Uterus (tissue), 2 donors: Measurements from ENCODE around the gene DLD.

Experiments
- POLR2A ChIP-seq, 2 donors: fragments of 450-650 bp; IDR thresholded peaks; one replicate each; pipeline ENCODE4 v1.6.1; 2016; ENCODE audit warnings: antibody characterized with exemption in 2 of 2, mild to moderate bottlenecking in 1 of 2, moderate library complexity in 1 of 2
- TF ChIP-seq, protein P1 (sequence below), 4 experiments: fragments of 200-600 bp in 2 of 4; fragments of 450-650 bp in 2 of 4; sonication (generic) in 2 of 4; IDR thresholded peaks; one replicate each; pipeline ENCODE4 v1.5.1; 2016 to 2019; ENCODE audit warnings: antibody characterized with exemption in 4 of 4, mild to moderate bottlenecking in 2 of 4, moderate library complexity in 1 of 4

DNA sequence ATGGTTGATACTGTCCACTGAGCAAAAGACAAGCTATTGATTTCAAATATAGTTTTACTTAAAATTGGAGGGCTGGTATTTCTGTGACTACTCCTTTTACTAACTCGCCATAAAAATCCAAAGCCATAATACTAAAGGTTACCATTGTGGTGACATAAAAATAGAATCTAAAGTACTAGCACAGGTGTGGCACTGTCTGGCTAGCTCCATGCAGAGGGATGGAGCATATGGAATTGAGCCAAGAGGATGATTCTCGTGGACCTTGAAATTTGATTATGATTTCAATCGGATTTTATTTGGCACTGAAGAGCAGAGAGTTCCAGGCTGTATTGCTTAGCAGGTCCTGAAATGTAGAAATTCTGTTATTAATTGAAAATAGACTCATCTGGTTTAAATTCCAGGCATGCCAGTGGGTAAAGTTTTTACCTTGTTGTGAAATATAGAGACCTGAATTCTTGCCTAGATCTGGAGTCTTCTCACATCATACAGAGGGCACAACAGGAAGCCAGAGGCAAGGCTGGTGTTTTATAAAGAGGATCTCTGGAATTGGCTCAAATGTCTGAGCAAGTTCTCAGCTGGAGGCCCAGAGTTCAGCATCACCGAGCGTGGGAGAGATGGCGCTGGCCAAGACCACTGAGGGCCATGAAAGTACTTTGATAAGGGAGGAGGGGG lies 29.9 kb upstream of the DLD start:
- TF ChIP-seq, protein P1, sequence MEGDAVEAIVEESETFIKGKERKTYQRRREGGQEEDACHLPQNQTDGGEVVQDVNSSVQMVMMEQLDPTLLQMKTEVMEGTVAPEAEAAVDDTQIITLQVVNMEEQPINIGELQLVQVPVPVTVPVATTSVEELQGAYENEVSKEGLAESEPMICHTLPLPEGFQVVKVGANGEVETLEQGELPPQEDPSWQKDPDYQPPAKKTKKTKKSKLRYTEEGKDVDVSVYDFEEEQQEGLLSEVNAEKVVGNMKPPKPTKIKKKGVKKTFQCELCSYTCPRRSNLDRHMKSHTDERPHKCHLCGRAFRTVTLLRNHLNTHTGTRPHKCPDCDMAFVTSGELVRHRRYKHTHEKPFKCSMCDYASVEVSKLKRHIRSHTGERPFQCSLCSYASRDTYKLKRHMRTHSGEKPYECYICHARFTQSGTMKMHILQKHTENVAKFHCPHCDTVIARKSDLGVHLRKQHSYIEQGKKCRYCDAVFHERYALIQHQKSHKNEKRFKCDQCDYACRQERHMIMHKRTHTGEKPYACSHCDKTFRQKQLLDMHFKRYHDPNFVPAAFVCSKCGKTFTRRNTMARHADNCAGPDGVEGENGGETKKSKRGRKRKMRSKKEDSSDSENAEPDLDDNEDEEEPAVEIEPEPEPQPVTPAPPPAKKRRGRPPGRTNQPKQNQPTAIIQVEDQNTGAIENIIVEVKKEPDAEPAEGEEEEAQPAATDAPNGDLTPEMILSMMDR (IDR thresholded peaks at IDR 0.05) = no peak
- no peak for TF ChIP-seq POLR2A (IDR thresholded peaks at IDR 0.05)
